Mucosa of rectum (tissue), 2 donors: Measurements from ENCODE around the gene CAMKMT.

Experiments used
- H3K27ac ChIP-seq, 2 donors: one replicate each; pipeline ENCODE4 v1.7.0; 2013; ENCODE audit warnings: inconsistent platforms in 2 of 2, low read depth in 2 of 2, low read length in 2 of 2
- H3K27me3 ChIP-seq, 2 donors: one replicate each; pipeline ENCODE4 v1.7.0; 2013; ENCODE audit warnings: low read length in 2 of 2; ENCODE audit not compliant: control insufficient read depth in 2 of 2, insufficient read depth in 2 of 2
- H3K36me3 ChIP-seq, 2 donors: one replicate each; pipeline ENCODE4 v1.7.0; 2013; ENCODE audit warnings: low read length in 2 of 2; ENCODE audit not compliant: control insufficient read depth in 2 of 2, insufficient read depth in 2 of 2
- H3K4me1 ChIP-seq, 2 donors: one replicate each; pipeline ENCODE4 v1.7.0; 2013; ENCODE audit warnings: low read length in 2 of 2, mild to moderate bottlenecking in 1 of 2; ENCODE audit not compliant: control insufficient read depth in 2 of 2, insufficient read depth in 2 of 2
- H3K4me3 ChIP-seq, 2 donors: one replicate each; pipeline ENCODE4 v1.7.0; 2013; ENCODE audit warnings: low read length in 2 of 2
- H3K9ac ChIP-seq, 2 donors: one replicate each; pipeline ENCODE4 v1.7.0; 2013; ENCODE audit warnings: low read length in 2 of 2, low read depth in 1 of 2, mild to moderate bottlenecking in 1 of 2
- H3K9me3 ChIP-seq, 2 donors: one replicate each; pipeline ENCODE4 v1.7.0; 2013; ENCODE audit warnings: low read length in 2 of 2; ENCODE audit not compliant: control insufficient read depth in 2 of 2
- donor health status: healthy.
- donor health status: Normal muscosa, but diverticular disease.

Gene CAMKMT

GRCh38 chr2:44676379-44676778 is 314.6 kb downstream of the CAMKMT start:
- Histone ChIP-seq H3K27me3 (peaks cover 0 to 2% of the 10 kb centered on the region in 2 donors), H3K36me3 (no peaks in the 10 kb centered on the region), H3K9ac (no peak overlapping the region), H3K27ac (no peak overlapping the region), H3K4me3 (no peak overlapping the region), H3K9me3 (no peaks in the 10 kb centered on the region), H3K4me1 (no peaks in the 10 kb centered on the region)

- no peaks in the 10 kb centered on the region for H3K36me3 ChIP-seq
- no peak overlapping the region for H3K4me3 ChIP-seq
Observed at GRCh38 chr2:44679584-44679983, 317.8 kb downstream of the CAMKMT start.

GRCh38 chr2:44679990-44680389 is 318.2 kb downstream of the CAMKMT start:
- no peak overlapping the region for H3K4me3 ChIP-seq
- H3K27me3 ChIP-seq: peaks cover 0 to 2% of the 10 kb centered on the region in 2 donors
- H3K9ac ChIP-seq: no peak overlapping the region
- H3K4me1 ChIP-seq: no peaks in the 10 kb centered on the region
- no peaks in the 10 kb centered on the region for H3K36me3 ChIP-seq
- H3K9me3 ChIP-seq: no peaks in the 10 kb centered on the region
- no peak overlapping the region for H3K27ac ChIP-seq

More at GRCh38 chr2:44679584-44679983, 317.8 kb downstream of the CAMKMT start:
- Histone ChIP-seq H3K9ac (no peak overlapping the region), H3K27me3 (peaks cover 0 to 2% of the 10 kb centered on the region in 2 donors), H3K4me1 (no peaks in the 10 kb centered on the region), H3K9me3 (no peaks in the 10 kb centered on the region), H3K27ac (no peak overlapping the region)

- Histone ChIP-seq H3K4me3 (no peak overlapping the region), H3K36me3 (no peaks in the 10 kb centered on the region), H3K27me3 (peaks cover 0 to 2% of the 10 kb centered on the region in 2 donors), H3K9ac (no peak overlapping the region), H3K27ac (no peak overlapping the region), H3K4me1 (no peaks in the 10 kb centered on the region), H3K9me3 (no peaks in the 10 kb centered on the region)
Observed at GRCh38 chr2:44680424-44680971, 318.8 kb downstream of the CAMKMT start.

GRCh38 chr2:44680983-44681531 is 319.3 kb downstream of the CAMKMT start:
- Histone ChIP-seq H3K9me3 (no peaks in the 10 kb centered on the region), H3K9ac (no peak overlapping the region), H3K27ac (no peak overlapping the region), H3K4me1 (no peaks in the 10 kb centered on the region), H3K4me3 (no peak overlapping the region), H3K27me3 (peaks cover 0 to 2% of the 10 kb centered on the region in 2 donors), H3K36me3 (no peaks in the 10 kb centered on the region)

- Histone ChIP-seq H3K4me3 (no peak overlapping the region), H3K27ac (no peak overlapping the region), H3K36me3 (no peaks in the 10 kb centered on the region), H3K27me3 (peaks cover 0 to 2% of the 10 kb centered on the region in 2 donors), H3K4me1 (no peaks in the 10 kb centered on the region), H3K9me3 (no peaks in the 10 kb centered on the region), H3K9ac (no peak overlapping the region)
Observed at GRCh38 chr2:44682459-44682858, 320.7 kb downstream of the CAMKMT start.

- H3K27ac ChIP-seq: no peak overlapping the region
- no peak overlapping the region for H3K4me3 ChIP-seq
- no peaks in the 10 kb centered on the region for H3K4me1 ChIP-seq
- no peak overlapping the region for H3K9ac ChIP-seq
- no peaks in the 10 kb centered on the region for H3K36me3 ChIP-seq
- H3K9me3 ChIP-seq: no peaks in the 10 kb centered on the region
- peaks cover 0 to under 1% of the 10 kb centered on the region in 2 donors for H3K27me3 ChIP-seq
Observed at GRCh38 chr2:44684559-44684958, 322.8 kb downstream of the CAMKMT start.

- no peaks in the 10 kb centered on the region for H3K4me1 ChIP-seq
- no peak overlapping the region for H3K4me3 ChIP-seq
- no peaks in the 10 kb centered on the region for H3K36me3 ChIP-seq
- no peak overlapping the region for H3K9ac ChIP-seq
- no peaks in the 10 kb centered on the region for H3K27me3 ChIP-seq
- H3K27ac ChIP-seq: no peak overlapping the region
- no peaks in the 10 kb centered on the region for H3K9me3 ChIP-seq
Observed at GRCh38 chr2:44686561-44686960, 324.8 kb downstream of the CAMKMT start.

GRCh38 chr2:44687686-44688455 is 326.1 kb downstream of the CAMKMT start:
- Histone ChIP-seq H3K9ac (no peak overlapping the region), H3K4me1 (no peaks in the 10 kb centered on the region), H3K9me3 (no peaks in the 10 kb centered on the region), H3K27me3 (no peaks in the 10 kb centered on the region), H3K27ac (no peak overlapping the region), H3K4me3 (no peak overlapping the region), H3K36me3 (no peaks in the 10 kb centered on the region)

- Histone ChIP-seq H3K27me3 (no peaks in the 10 kb centered on the region), H3K9ac (no peak overlapping the region), H3K36me3 (no peaks in the 10 kb centered on the region), H3K4me3 (no peak overlapping the region), H3K27ac (no peak overlapping the region), H3K4me1 (no peaks in the 10 kb centered on the region), H3K9me3 (no peaks in the 10 kb centered on the region)
Observed at GRCh38 chr2:44688456-44689124, 326.8 kb downstream of the CAMKMT start.
